HG02970 (cell line): ENCODE measurements around the gene ETNK1.
"Not testable (repeated sequence)": the region's sequence is repeated elsewhere in the genome, so short reads cannot be mapped to it uniquely, and the experiment has no call there.

Experiments
- ATAC-seq: cut with Tn5 transposase; IDR thresholded peaks from one replicate; pipeline ENCODE4 v1.9.1; 2021; ENCODE audit warnings: mild to moderate bottlenecking, moderate library complexity, moderate number of reproducible peaks; ENCODE audit not compliant: unreplicated experiment, low FRiP score

ETNK1 gene

DNA sequence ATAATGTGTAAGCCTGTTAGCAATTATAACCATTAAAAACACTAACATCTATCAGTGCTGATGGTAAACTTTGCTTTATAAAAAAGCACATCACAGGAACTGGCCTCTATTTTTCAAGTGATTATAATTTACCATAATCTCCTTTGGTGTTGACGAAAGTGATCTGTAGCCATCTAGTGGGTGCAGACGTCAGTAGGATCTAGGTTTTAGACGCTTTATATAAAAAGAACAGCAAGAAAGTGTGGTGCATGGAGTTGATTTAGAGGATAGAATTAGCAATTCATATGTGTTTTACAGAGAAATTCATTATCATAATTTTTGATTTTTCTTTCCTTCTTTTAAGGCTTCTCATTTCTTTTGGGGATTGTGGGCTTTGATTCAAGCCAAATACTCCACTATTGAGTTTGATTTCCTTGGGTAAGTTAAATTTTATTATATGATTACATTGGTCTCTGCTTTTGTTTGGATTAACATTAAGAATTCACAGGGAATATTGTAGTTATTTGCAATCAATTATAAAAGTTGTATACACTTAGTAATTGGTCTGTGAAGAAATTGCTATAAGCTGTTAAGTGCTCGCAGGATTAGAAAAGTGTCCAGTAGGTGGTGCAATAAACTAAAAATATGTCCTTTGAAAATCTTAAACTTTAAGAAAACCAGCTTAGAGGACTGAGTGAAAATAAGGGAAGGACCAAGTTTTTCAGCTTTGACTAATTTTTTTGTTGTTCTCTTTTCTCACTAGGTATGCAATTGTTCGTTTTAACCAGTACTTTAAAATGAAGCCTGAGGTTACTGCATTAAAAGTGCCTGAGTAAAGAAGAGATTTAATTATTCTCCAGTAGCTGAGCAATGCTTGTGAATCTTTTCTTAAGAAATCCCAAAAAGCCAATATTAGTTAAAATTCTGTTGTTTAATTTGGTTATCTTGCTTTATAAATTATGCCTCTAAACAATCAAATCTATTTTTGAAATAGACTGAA lies 59.5 kb downstream of the ETNK1 start:
- ATAC-seq: no peak

DNA sequence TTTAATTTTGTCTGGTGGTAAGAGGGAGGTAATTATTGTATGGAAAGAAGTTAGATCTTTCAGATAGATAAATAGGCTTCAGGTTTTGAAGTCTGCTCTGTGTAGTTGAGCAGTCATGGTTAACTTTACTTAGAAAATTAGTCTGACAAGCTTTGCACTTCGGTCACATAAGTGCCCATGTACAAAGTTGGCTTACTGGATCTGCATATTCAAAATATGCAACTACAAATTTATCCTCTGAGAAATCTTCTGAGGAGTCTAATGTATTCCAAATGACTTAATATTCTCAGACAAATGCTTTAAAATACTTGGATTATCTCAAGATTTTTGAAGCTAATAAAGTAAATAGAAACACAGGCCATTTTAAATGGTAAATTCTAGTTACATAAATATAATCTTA lies 61.2 kb downstream of the ETNK1 start:
- ATAC-seq: no peak

DNA sequence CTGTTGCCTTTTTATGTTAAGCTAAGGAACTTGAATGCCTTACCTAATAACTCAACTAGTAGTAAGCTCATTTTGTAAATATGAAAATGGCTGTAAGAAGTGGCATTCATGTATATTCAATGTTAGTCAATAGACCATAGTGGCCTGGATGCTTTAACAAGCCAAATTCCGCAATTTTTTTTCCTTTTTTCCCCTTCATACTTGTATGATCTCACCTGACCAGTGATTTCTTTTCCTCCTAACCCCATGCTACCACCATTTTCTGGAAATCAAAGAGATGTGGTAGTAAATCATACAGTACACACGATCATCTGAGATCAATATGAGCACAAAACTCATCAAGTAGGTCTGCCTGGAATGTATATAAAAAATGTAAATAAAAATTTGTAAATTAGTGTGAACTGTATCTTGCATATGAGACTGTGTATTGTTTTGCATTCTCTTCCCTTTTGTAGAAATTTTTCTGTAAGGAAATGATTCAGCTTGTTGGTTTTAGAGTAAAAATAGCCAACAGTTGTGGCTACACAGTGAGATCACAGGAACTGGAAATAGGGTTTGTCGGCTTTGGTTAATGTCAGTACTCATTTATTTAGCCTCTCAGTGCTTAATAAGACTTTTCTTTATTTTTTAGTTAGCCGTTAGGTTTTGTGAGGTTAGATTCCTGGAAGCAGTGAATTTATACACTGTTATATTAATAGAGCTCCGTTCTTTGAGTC lies 62.5 kb downstream of the ETNK1 start:
- peak; percentile 65 for ATAC-seq

DNA sequence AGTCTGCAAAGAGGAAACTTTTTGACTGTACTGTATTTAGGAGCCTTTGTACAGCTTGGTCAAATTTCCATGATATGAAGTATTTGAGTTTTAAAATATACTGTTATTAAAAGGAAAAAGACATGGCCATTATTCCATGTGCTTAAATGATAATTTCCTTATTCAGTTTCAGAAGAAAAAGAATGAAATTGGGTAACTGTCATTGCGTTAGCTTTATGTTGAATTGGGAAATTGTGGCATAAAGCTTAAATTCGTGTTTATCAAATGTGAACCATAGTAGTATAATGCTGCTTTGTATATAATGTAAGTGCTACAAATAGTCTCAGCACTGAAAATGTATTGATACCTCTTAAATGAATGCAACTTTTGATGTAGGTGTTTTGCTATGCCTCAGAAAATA lies 64.9 kb downstream of the ETNK1 start:
- ATAC-seq: no peak

DNA sequence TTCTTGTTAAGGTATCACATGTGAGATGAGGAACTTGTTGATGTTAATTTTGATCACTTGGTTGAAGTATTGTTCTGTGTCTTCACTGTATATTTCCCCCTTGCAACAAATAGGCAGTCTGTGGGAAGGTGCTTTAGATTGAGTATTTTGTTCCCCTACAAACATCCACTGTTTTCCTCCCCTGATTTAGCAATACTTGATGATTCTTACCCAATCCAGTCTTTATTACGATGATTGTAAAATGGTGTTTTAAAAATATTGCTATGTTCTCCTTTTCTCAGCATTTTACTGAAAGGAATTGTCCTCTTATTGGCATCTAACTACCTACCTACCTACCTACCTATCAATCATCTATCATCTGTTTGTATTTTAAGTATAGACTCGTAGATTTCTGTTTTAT lies 66.3 kb downstream of the ETNK1 start:
- no peak for ATAC-seq

DNA sequence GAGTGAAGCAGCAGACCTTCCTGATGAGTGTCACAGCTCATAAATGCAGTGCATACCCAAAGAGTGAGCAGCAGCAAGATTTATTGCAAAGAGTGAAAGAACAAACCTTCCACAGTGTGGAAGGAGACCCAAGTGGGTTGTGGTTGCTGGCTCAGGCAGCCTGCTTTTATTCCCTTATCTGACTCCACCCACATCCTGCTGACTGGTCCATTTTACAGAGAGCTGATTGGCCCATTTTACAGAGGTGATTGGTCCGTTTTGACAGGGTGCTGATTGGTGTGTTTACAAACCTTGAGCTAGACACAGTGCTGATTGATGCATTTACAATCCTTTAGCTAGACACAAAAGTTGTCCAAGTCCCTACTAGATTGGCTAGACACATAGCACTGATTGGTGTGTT lies 67.5 kb downstream of the ETNK1 start:
- not testable (repeated sequence) for ATAC-seq

DNA sequence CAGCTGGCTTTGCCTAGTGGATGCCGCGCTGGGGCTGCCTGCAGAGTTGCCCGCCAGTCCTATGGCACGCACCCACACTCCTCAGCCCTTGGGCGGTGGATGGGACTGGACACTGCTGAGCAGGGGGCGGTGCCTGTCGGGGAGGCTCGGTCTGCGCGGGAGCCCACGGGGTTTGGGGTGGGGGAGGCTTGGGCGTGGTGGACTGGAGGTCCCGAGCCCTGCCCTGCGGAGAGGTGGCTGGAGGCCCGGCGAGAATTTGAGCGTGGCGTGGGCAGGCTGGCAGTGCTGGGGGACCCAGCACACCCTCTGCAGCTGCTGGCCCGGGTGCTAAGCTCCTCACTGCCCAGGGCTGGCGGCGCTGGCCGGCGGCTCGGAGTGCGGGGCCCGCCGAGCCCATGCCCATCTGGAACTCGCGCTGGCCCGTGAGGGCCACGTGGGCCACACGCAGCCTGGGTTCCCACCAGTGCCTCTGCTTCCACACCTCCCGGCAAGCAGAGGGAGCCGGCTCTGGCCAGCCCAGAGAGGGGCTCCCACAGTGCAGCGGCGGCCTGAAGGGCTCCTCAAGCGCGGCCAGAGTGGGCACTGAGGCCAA lies 68.1 kb downstream of the ETNK1 start:
- ATAC-seq: no peak

DNA sequence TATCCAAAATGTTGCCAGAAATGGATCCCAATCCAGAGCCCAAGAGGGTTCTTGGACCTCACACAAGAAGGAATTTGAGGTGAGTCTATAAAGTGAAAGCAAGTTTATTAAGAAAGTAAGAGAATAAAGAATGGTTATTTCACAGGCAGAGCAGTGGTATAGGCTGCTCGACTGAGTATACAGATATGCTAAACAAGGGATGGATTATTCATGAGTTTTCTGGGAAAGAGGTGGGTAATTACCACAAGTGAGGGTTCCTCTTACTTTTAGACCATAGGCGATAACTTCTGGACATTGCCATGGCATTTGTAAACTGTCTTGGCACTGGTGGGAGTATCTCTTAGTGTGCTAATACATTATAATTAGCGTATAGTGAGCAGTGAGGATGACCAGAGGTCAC lies 73.6 kb downstream of the ETNK1 start:
- no peak for ATAC-seq

DNA sequence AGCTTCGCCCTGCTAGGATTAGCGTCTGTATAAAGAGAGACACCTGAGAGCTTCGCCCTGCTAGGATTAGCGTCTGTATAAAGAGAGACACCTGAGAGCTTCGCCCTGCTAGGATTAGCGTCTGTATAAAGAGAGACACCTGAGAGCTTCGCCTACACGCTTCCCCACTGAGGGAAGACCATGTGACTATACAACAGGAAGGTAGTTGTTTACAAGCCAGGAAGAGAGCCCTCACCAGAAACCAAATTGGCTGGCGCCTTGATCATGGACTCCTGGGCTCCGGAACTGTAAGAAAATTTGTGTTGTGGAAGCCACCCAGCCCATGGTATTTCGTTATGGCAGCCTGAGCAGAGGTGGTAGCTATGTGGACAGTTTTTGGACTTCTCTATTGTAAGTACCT lies 74.7 kb downstream of the ETNK1 start:
- not testable (repeated sequence) for ATAC-seq

DNA sequence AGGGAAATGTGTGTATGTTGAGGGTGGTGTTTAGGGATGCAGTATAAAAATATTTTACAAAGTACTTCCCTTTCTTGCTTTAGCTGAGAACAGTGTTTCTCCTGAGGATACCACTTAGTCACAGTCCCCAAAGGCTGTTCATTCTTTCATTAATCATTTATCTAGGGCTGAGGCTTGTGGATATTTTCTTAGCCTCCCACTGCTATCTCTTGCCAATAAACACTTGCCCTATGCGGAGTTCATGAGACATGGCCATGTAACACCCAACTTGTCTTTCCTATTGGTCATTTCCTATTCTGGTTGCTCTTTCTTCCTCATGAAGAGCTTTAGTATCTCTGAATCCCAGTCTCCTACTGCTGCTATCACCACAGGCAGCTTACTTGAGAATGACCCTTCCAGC lies 75.1 kb downstream of the ETNK1 start:
- no peak for ATAC-seq

DNA sequence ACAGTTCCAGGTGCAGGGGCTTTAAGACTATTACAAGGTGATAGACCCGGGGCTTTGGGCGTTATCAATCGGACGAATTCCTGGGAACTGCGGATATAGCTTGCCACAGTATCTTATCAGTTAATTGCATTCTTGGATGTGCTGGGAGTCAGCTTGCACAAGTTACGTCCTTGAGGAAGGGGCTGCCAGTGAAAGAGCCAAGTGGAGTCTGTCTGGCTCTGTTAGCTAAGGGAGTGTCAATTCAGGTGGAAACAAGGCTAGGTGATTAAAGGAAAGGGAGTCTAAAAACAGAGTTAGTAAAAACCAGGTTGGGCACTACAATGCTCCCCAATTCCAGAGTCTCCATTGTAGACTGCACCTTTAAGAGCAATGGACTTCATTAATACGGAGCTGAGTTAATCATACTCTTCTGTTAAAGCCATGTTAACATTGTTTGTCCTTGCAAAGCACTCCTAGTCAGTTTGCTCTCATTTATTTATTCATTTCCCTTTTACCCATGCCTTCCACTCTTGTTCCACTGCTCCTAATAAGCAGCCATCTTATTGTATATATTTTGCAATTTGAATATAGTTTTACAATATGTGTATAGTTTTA lies 76.3 kb downstream of the ETNK1 start:
- not testable (repeated sequence) for ATAC-seq

DNA sequence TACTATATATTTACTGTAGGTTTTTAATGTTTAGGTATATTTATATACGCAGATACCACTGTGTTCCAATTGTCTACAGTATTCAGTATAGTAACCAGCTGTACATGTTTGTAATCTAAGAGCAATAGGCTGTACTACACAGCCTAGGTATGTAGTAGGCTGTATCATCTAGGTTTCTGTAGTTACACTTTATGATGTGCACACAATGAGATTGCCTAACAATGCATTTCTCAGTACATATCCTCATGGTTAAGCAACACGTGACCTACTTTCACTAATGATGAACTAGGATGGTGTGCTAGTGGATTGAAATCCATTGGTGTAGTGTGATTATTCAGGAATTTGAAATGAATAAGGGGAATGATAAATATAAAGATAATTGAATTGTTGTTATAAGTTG lies 77.7 kb downstream of the ETNK1 start:
- ATAC-seq: no peak

DNA sequence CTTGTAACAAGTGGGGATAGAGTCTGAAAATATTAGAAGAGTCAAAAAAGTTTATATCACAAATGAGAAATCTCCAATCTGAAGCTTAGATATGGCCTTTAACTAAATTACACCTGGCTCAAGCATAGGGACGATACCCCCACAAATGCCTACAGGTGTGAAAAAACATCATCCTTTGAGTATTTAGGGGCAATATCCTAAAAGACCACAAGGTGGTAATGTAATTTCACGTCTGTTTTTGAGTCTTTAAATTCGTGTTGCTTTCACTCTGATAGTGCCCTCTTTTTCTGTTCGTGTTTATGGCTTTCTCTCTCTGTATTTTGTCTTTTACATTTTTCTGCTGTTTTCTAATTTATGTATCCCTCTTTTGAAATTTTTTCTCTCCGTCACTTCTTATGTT lies 84.3 kb downstream of the ETNK1 start:
- no peak for ATAC-seq

DNA sequence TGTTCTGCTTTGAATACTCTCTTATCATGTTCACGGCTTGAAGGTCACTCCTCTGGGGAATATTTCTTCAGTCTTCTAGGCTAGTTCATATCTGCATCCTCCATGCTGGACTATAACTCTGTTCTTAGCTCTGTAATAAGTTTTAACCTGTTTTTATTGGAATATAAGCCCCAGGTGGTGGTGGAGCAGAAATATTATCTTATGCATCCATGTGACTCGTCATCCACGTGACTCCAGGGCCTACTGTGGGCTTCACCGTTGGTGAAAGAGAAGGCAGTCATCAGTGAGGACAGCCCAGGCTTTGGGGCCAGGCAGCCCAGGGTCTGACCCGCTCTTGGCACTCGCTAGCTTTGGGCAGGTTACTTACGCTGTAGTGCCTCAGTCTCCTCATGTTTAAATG lies 87.1 kb downstream of the ETNK1 start:
- ATAC-seq: no peak

DNA sequence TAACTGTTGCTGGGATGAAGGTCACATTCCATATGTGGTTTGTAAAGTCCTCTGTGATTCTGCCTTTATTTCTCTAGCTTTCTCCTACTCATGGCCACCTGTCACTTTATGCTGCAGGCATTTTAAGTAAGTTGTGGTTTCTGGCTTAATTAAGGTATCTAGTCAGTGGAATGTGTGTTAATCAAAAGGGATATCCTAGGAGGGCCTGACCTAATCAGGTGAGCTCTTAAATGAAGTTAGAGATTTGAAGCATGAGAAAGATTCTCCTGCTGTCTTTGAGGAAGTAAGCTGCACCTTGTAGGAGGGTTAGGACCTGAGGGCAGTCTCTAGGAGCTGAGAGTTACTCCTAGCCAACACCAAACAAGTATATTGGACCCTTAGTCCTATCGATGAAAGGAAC lies 90.3 kb downstream of the ETNK1 start:
- ATAC-seq: no peak

DNA sequence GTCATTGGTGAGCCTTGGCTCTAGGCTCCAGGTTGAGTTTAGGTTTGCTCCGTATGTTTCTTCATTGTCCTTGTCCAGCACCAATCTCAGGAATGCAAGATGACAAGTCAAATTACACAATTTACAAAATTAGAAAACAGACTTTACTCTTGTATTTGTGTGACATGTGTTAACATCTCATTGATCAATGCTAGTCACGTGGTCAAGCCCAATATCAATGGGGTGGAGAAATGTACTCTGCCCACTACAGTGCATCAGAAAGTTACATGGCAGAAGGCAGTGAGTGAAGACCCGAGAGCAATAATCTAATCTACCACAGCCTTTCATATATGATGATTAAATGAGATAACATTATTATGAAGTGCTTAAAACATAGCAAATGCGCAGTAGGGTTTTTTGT lies 94.8 kb downstream of the ETNK1 start:
- ATAC-seq: no peak

DNA sequence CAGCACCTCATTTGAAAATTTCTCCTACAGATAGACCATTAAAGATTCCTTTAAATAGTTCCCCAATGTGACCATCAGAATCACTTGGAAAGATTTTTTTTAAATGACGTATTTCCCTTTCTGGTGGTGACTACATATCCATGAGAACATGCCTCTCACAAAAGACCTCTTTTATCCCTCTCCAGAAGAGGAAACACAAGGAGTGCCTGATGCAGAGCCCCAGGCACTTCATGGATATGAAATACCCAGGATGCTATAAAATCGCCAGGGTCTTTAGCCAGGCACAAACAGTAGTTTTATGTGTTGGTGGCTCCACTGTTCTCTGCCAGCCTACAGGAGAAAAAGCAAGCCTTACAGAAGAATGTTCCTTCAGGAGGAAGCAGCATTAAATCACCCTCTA lies 97.1 kb downstream of the ETNK1 start:
- no peak for ATAC-seq

DNA sequence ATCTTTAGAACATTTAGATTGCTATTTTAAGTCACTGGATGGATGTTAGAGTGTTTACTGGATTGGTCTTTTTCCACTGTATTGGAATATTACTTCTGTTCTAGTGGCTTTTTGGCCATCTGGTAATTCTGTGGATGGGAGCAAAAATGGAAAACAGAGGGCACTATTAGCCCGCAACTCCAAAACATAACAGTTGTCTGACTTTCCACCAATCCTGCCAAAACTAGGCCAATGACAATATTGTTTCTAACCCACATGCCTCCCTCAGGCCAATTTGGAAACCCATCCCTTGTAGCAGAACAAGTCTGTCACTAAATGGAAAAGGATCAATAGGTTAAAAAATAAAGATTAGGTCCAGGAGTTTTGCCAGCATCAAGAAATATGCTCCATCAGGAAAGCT lies 97.8 kb downstream of the ETNK1 start:
- no peak for ATAC-seq

DNA sequence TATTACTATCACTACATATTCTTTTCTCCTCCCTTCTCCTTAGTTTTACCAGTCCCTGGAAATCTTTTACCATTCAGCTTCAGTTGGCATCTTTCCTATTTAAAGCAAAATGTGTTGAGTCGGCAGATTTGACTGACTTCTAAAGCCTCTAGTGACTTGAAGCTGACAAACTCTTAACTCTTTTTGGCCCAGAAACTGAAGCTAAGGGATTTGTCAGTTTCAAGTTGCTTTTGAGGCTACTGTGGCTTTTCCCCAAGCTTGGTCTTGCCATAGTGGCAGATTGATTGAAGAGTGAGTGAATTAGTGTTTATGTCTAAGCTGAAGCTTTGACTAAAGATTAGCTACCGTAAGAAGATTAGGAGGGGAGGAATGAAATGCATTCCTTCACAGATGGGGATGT lies 104.0 kb downstream of the ETNK1 start:
- no peak for ATAC-seq

DNA sequence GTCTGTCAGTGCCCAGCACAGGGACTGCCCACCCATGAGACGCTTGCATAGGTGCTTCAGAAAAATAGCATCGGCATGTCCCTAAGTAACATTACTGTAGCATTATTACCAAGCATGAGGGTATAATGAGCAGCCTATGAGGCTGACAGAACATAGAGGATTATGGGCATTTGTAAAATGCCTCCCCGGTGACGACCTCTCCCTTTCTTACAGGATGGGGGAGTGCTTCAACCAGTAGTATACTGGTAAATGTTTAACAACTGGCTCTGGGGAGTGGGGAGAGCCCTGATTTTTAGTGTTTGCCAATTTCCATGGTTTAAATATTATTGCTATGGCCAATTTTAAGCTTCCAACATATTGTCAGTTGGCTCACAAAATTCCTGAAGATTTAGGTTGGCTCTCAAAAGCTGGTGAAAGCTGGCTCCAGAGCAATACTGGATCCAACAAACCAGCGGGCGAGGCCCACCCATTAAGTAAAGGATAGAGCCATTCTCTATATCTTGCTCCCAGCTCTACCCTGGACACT lies 104.5 kb downstream of the ETNK1 start:
- ATAC-seq: no peak

DNA sequence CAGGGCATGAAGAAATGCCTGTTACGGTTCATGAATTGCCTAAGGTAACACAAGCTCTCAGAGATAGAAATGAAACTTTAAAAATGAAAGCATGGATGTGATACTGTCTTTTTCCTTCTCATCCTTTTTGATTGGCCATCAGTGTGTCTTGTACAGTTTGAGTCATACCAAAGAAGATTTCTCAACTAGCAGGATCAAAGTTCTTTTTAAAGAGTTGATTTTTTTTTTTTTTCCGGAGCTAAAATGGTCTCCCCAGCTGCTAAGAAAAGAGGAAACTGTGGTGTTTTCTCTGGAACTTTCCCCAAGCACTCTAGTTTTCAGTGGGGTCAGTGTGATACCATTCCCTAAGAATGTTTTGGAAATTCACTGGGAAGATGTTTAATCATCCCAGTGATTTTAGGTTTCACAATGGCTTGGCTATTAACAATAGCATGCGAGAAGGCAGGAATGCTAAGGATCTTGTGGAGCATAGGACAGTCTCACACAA lies 105.0 kb downstream of the ETNK1 start:
- no peak for ATAC-seq
